GM18499 (cell line): ENCODE results near the gene GRAMD1B.

Experiments used
- ATAC-seq: cut with Tn5 transposase; IDR thresholded peaks from one replicate; pipeline ENCODE4 v1.9.1; 2021; ENCODE audit warnings: moderate number of reproducible peaks; ENCODE audit not compliant: insufficient read depth, unreplicated experiment

GRAMD1B gene

DNA sequence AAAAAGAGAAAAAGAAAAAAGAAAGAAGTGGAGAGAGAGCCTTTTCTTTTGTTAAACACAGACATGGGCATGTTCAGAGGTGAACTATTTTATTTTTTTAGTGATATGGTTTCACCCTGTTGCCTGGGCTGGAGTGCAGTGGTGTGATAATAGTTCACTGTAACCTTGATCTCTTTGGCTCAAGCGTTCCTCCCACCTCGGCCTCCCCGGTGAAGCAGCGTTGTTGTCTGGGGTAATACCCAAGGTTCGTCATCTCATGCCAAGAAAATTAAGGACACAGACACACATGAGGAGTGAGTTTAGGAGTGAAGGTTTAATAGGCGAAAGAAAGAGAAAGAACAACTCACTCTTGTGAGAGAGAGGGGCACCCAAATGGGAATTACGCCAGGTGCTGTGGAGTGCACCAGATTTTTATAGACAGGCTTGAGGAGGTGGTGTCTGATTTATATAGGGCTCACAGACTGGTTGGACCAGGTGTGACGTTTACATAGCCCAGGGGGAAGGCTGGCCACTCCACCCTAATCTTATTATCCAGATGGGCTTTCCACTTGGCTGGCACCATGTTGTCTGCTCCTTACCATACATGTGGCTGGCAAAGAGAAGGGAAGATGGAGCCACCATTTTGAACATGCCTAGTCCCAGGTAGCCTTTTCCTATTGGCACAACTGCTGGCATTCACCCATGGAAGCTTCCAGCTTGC is 42.3 kb downstream of the GRAMD1B start:
- ATAC-seq, result no peak

GRCh38 chr11:123473941-123474677 is 44.0 kb downstream of the GRAMD1B start:
- ATAC-seq, result no peak

DNA sequence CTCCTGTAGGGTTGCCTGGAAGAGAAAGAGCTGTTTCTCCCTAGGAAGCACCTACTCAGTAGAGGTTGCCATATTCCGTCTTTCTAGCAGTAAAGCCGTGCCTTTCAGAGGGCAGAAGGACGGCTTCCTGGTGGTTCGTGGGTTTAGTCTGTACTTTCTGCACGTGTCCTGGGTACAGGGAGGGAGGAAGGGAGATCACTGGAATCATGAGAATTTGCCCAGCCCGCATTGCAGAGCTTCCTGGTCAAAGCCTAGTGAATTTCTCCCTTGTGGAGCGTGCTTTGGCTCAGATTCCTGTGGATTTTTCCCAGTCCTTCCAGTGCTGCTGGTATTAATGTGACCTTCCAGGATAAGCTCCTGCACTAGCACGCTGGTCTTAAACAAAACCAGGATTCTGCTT is 44.9 kb downstream of the GRAMD1B start:
- no peak for ATAC-seq

DNA sequence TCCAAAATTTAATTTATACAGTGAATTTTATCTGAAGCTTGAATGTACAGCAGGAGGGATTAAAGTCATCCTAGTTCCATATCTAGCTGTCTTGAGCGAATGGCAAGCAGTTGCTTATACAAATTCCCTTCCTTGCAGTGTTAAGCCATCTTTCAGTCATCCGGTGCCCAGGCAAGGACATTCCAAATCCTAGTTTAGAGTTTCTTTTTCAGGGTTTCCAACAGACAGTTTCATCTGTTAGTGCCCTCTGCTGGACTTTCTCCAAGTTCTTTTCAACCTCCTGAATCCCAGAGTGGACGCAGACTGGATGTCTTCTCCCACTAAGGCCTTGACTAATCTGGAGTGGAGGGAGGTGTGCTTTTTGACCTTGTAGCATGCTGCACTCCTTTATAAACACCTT is 45.4 kb downstream of the GRAMD1B start:
- ATAC-seq, result no peak

GRCh38 chr11:123477205-123477907 is 47.3 kb downstream of the GRAMD1B start:
- ATAC-seq, result no peak

- ATAC-seq, result no peak
Observed at GRCh38 chr11:123478352-123478987, 48.4 kb downstream of the GRAMD1B start.

DNA sequence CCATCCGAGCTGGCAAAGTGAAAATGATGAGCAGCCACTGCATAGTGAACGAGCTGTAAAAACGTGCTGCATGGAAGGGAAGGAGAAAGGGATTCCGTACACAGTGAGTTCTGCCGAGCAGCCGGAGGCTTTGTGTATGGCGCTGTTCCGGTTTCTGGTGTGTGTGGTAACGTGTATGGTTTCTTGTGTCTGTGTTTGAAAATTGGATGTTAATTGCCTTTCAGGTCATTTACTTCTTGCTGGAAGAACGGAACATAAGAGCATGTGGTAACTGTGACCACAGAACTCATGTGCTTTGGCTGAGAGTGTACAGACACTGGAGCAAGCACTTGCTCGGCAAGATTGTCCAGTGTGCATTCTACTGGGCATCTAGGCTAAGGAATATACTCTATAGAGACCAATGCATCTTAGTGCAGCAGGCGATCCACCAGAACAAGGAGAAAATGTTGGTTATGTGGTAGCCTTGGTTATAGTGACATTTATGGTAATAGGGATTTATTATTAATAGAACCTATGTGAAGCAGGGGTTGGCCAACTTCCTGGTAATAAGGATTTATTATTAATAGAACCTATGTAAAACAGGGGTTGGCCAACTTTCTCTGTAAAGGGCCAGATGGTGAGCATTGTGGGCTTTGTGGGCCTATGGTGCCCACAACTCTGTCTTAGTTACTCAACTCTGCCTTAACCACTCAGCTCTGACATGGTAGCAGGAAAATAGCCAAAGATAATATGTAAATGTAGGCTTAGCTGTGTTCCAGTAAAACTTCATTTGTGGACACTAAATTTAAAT is 49.2 kb downstream of the GRAMD1B start:
- ATAC-seq, result peak; percentile 33

DNA sequence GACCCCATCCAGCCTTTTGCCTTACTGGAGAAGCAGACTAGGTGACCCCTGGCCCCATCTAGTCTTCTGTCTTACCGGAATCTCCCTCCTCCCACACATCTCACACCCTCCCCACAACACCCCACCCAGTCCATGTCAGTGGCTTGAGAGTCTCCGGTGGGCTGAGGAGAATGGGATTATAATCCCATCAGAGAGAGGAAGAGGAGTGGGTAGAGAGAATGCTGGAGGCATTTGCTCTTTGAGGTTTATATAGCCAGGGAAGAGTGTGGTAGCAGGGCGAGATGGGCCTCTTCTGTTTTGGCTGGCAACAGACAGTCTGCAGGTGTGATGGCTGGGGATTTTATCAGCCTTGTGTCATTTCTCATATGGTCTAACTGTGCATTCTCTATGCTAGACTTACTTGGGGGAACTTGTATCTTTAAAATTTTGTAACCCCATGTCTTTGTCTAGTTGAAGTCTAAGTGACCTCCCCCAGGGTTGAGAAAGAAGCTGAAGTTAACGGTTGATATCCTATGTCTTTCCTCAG is 50.3 kb downstream of the GRAMD1B start:
- no peak for ATAC-seq

DNA sequence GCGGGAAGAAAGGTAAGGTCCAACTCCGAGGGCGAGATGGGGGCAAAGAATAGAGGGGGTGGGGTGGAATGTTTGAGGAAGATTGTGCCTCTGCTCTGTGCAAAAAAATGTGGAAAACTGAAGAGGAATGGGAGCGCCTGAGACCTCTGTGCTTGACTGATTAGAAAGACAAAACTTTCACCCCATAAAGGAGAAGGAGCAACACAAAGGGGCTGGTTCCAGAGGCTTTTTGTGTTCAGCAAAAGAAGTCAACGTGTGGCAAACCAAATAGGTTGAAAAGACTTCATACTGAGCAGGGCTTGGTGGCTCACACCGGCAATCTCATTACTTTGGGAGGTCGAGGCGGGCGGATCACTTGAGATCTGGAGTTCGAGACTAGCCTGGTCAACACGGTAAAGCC is 50.8 kb downstream of the GRAMD1B start:
- ATAC-seq, result no peak

GRCh38 chr11:123481640-123482039 is 51.6 kb downstream of the GRAMD1B start:
- ATAC-seq, result no peak

- ATAC-seq, result no peak
Observed at GRCh38 chr11:123482218-123482617, 52.1 kb downstream of the GRAMD1B start.

GRCh38 chr11:123483058-123483457 is 53.0 kb downstream of the GRAMD1B start:
- ATAC-seq, result no peak

DNA sequence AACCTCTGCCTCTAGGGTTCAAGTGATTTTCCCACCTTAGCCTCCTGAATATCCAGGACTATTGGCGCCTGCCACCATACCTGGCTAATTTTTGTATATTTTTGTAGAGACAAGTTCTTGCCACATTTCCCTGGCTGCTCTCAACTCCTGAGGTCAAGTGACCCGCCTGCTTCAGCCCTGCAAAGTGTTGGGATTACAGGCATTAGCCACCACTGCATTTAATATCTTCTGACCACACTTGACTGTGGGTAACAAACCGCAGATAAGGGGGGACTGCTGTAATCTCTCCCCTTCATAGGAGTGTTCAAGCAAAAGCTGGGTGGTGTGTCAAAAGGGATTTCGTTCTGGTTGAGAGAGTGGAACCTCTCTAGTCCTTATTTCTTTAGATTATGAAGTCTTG is 53.4 kb downstream of the GRAMD1B start:
- ATAC-seq, result no peak

DNA sequence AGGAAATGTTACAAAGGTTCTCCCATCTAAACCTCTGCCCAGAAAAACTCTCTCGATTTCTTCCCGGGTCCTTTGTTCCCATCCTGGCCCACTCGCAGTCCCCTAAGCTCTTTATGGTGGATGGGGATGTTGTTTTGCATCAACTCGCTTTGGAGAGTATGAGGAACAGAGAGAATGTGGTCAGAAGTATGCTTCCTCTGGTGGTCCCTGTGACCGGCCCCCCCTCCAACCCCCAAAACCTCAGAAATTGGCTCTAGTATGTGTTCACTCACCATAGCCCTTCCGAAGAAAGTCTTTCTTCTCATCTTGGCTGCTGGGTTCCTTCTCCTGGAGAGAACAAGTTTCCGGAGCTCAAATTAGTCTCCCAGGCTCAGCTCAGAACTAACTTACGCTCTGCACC is 54.4 kb downstream of the GRAMD1B start:
- ATAC-seq, result no peak

- ATAC-seq, result no peak
Observed at GRCh38 chr11:123487157-123487744, 57.2 kb downstream of the GRAMD1B start.

- no peak for ATAC-seq
Observed at GRCh38 chr11:123490527-123490926, 60.5 kb downstream of the GRAMD1B start.

DNA sequence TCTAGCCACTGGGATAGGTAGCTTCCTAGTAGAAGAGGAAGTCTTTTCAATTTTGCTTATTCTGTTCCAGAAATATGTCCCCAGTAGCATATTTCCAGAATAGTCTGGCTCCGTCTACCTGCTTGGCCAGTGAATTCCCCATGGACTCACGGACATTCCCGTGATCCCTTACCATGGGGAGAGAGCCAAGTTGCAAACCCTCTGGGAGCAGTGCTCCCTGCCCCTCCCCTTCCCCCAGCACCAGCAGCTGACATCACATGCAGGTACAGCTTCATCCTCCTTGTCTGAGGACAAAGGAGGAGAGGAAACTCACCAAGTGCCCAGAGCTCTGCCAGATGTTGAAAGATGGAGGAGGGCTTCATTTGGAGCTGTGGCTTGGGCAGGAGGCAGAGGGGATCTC is 61.2 kb downstream of the GRAMD1B start:
- ATAC-seq, result no peak

GRCh38 chr11:123493349-123494063 is 63.4 kb downstream of the GRAMD1B start:
- ATAC-seq, result no peak
